Neutrophil (primary cell): Measurements from ENCODE around the gene SAMHD1.

Experiments used
- H3K27ac ChIP-seq: fragments of 200-600 bp; sonication (generic); 2 replicates; pipeline ENCODE4 v1.5.1; 2016; ENCODE audit warnings: mild to moderate bottlenecking, moderate library complexity
- H3K27me3 ChIP-seq: fragments of 200-600 bp; sonication (generic); 2 replicates; pipeline ENCODE4 v1.6.0; 2016; ENCODE audit warnings: mild to moderate bottlenecking
- H3K36me3 ChIP-seq: fragments of 200-600 bp; sonication (generic); 2 replicates; pipeline ENCODE4 v1.5.1; 2017
- H3K4me1 ChIP-seq, 2 experiments: fragments of 200-600 bp in 1 of 2; sonication (generic) in 1 of 2; 1 replicate in 1 of 2; 2 replicates in 1 of 2; pipeline versions ENCODE4 v1.5.1 to v1.6.1; 2013 to 2016; ENCODE audit warnings: low read depth in 1 of 2, low read length in 1 of 2, mild to moderate bottlenecking in 1 of 2, moderate library complexity in 1 of 2; ENCODE audit not compliant: control insufficient read depth in 1 of 2, insufficient read depth in 1 of 2
- H3K4me3 ChIP-seq, 2 experiments: fragments of 200-600 bp in 1 of 2; sonication (generic) in 1 of 2; 1 replicate in 1 of 2; 2 replicates in 1 of 2; pipeline ENCODE4 v1.5.1; 2013 to 2016; ENCODE audit warnings: low read depth in 1 of 2, low read length in 1 of 2, mild to moderate bottlenecking in 1 of 2, moderate library complexity in 1 of 2
- H3K9me3 ChIP-seq: fragments of 200-600 bp; sonication (generic); 2 replicates; pipeline ENCODE4 v1.5.1; 2016
- CTCF ChIP-seq: fragments of 200-600 bp; sonication (generic); IDR thresholded peaks from 2 replicates; pipeline ENCODE4 v1.5.1; 2016; ENCODE audit warnings: antibody characterized with exemption

Gene SAMHD1

GRCh38 chr20:36855241-36855657, 96.3 kb downstream of the SAMHD1 start:
- no peaks in the 10 kb centered on the region for H3K9me3 ChIP-seq
- H3K27ac ChIP-seq = no peak overlapping the region
- no peak for TF ChIP-seq CTCF
- no peaks in the 10 kb centered on the region for H3K36me3 ChIP-seq
- H3K4me1 ChIP-seq = peaks cover 0 to 3% of the 10 kb centered on the region in 2 experiments
- H3K4me3 ChIP-seq = no peak overlapping the region
- peaks cover 4% of the 10 kb centered on the region for H3K27me3 ChIP-seq

DNA sequence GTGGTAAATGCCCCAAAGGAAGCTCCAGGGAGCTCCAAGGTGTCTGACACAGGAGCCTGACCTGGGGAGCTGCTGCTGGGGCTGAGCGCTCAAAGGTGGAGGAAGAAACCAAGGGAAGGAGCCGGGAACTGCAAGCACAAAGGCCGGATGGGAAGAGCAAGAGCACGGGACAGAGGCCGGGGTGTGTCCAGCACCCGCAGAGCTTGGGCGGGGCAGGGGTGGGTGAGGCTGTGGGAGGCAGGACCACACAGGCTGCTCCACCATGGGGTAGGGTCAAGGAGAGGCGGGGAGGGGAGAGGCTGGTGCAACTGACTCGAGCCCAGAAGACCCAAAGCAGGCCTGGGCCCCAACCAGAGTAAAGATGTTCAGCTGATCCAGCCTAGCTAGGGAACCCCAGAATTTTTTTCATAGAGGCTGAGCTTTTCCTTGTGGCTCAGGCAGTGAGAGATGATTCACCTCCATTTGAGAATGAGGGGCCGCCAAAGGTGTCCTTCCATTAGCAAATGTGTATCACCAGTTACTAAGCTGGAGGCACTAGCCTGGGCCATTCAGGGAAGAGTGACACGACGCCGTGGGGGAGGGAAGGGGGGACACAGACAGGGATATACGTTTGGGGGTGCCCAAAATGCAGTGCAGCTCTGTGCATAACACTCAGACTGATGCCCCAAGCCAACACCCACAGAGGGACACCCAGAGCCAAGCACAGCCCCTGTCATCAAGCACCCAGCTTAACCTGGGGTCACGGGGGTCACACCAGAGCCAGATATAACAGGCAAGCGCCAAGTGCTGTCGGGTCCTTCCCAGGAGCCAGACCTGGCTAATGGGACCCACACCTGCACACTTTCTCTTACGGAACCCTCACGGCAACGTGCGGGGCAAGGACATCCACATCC, 96.9 kb downstream of the SAMHD1 start:
- Histone ChIP-seq H3K9me3 (no peaks in the 10 kb centered on the region), H3K4me3 (no peak overlapping the region), H3K4me1 (peaks cover 0 to 3% of the 10 kb centered on the region in 2 experiments), H3K36me3 (no peaks in the 10 kb centered on the region), H3K27ac (no peak overlapping the region), H3K27me3 (no peaks in the 10 kb centered on the region)
- no peak for TF ChIP-seq CTCF

GRCh38 chr20:36852187-36852586, 99.3 kb downstream of the SAMHD1 start:
- Histone ChIP-seq H3K4me1 (peaks cover 0 to 3% of the 10 kb centered on the region in 2 experiments), H3K4me3 (no peak overlapping the region), H3K9me3 (no peaks in the 10 kb centered on the region), H3K27me3 (no peaks in the 10 kb centered on the region), H3K36me3 (no peaks in the 10 kb centered on the region), H3K27ac (no peak overlapping the region)
- TF ChIP-seq CTCF = no peak

DNA sequence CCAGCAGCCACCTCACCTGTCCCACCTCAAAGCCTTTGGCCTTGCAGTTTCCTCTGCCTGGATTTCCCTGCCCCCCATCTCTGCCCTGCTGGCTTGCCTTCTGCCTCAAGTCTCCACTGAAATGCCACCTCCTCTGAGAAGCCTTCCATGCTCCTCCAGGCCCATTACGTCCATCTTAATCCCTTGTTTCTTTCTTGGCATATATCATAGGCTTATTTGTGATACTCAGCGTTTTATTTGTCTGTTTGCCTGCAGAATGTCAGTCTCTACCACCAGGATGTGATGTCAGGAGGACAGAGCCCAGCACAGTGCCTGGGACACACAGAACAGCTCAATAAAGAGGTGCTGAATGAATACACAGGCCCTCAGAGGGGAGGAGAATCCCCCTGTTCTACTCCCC, 100.0 kb downstream of the SAMHD1 start:
- Histone ChIP-seq H3K4me1 (peaks cover 0 to under 1% of the 10 kb centered on the region in 2 experiments), H3K27ac (no peak overlapping the region), H3K4me3 (no peak overlapping the region), H3K36me3 (no peaks in the 10 kb centered on the region), H3K9me3 (no peaks in the 10 kb centered on the region), H3K27me3 (no peaks in the 10 kb centered on the region)
- TF ChIP-seq CTCF = no peak

DNA sequence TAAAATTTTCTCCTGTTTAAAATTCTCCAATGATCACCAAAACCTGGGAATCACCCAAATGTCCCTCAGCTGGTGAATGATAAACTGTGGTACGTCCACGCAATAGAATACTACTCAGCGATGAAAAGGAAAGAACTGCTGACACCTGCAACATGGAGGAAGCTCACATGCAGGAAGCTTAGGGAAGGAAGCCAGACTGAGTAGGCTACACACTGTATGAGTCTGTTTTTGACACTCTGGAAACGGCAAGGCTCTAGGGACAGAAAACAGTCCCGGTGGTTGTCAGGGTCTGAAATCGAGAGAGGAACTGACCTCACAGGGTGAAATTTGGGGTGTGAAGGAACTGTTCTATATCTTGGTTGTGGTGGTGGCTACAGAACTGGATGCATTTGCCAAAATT, 100.7 kb downstream of the SAMHD1 start:
- H3K27ac ChIP-seq = no peak overlapping the region
- H3K9me3 ChIP-seq = no peaks in the 10 kb centered on the region
- H3K27me3 ChIP-seq = no peaks in the 10 kb centered on the region
- no peak overlapping the region for H3K4me3 ChIP-seq
- H3K36me3 ChIP-seq = no peaks in the 10 kb centered on the region
- H3K4me1 ChIP-seq = no peaks in the 10 kb centered on the region
- TF ChIP-seq CTCF = no peak
